Right lobe of liver (tissue), 5 donors: Measurements from ENCODE around the gene FAM149B1. TPM values are rescaled to one million over a fixed set of nuclear protein-coding genes. Genes with fewer than 3 reads are reported as not detected.

Experiments
- small RNA-seq, 2 experiments: library from RNA; depleted of rRNA; stranded (forward); fragments of <200 nt; gene quantifications; one replicate each; pipeline ENCODE3, GENCODE V24; 2016
- total RNA-seq, 6 experiments: library from RNA; depleted of rRNA in 2 of 6; stranded (reverse); fragments of >200 nt in 2 of 6; fragmentation: NEBNext Ultra II Directional in 3 of 6; extraction: Animal tissue kit (Norgen Biotek cat#: 25700) in 3 of 6; gene quantifications; one replicate each; pipeline versions ENCODE4 v1.1.0 to v1.2.4, GENCODE V29; 2016 to 2023
- donor health status: DM: no; HTN: no; CAD: no.
- donor health status: DM: no; HTN: no; CAD: no.
- donor health status: DM: no; HTN: yes; CAD: no.
- donor health status: DM: no; HTN: yes; CAD: no.

The FAM149B1 gene
- total RNA-seq, 6 experiments from 2014 or later: 9.2 to 19.9 (median 13.8) TPM

Small RNA genes lying within 50 kb of the gene (small RNA-seq; reads per million reads assigned to genes)
- gene RF00019 (0 reads per million in 2 experiments), gene RNU6-833P (0 reads per million in 2 experiments), gene SNORA11F (1.8 to 1.9 reads per million in 2 experiments)

Other genes with a start within 250 kb of the FAM149B1 start
- gene PLA2G12B, start 213.3 kb upstream of the FAM149B1 start, total RNA-seq: 10 to 100 TPM; 28.7 to 59.8 (median 45.5) TPM
- 10 to 100 TPM in 5 of 6 experiments, 1 to 10 TPM in 1; 6.2 to 67.8 (median 26.2) TPM for gene P4HA1, start 71.3 kb upstream of the FAM149B1 start, total RNA-seq
- gene NUDT13, start 57.7 kb upstream of the FAM149B1 start, total RNA-seq: 1 to 10 TPM; 1.8 to 4.2 (median 2.1) TPM
- gene ECD, start 111 bp upstream of the FAM149B1 start, total RNA-seq: 10 to 100 TPM in 5 of 6 experiments, 1 to 10 TPM in 1; 8.8 to 21.2 (median 11.7) TPM
- 1 to 10 TPM; 4.6 to 8.8 (median 5.4) TPM for gene DNAJC9, start 79.1 kb downstream of the FAM149B1 start, total RNA-seq
- 10 to 100 TPM; 40.5 to 58.4 (median 48.6) TPM for gene MRPS16, start 84.5 kb downstream of the FAM149B1 start, total RNA-seq
- 1 to 10 TPM in 5 of 6 experiments, under 1 TPM in 1; 0.98 to 2.6 (median 1.4) TPM for gene CFAP70, start 190.7 kb downstream of the FAM149B1 start, total RNA-seq
- 100 to 1,000 TPM in 4 of 6 experiments, 10 to 100 TPM in 2; 79.6 to 139 (median 102) TPM for gene ANXA7, start 245.9 kb downstream of the FAM149B1 start, total RNA-seq